Heart left ventricle (tissue), 13 donors: ENCODE data around the gene DNMT3A.

ENCODE experiments used
- POLR2A ChIP-seq, 2 donors: fragments of 450-650 bp; IDR thresholded peaks; one replicate each; pipeline ENCODE4 v1.6.1; 2017; ENCODE audit warnings: antibody characterized with exemption in 2 of 2, mild to moderate bottlenecking in 2 of 2, moderate library complexity in 2 of 2
- TF ChIP-seq, protein P1 (sequence below), 12 donors: fragments of 200-600 bp; sonication (generic) in 4 of 12; IDR thresholded peaks; one replicate each; pipeline versions ENCODE4 v1.5.0 to v1.8.0; 2018 to 2022; ENCODE audit warnings: antibody characterized with exemption in 12 of 12, mild to moderate bottlenecking in 5 of 12
- donor health status: ischemic (EF 13 %, LVEDD 7.1; RV severe dilation, severe dysfunction).
- donor health status: DM: no; HTN: yes; CAD: no.
- donor health status: DM: no; HTN: no; CAD: no.
- donor health status: ischemic (EF 25% LVEDD 6.9; RV normal size, moderate dysfunction).
- donor health status: ischemic (EF 25% LVEDD 5.7; RV mildly dilated, moderate dysfunction).
- donor health status: ischemic (EF 35%, LVEDD 5.7; RV mildly dilated, moderate dysfunction).
- donor health status: nonischemic (EF 11% LVEDD 7.7; RV severe dilation, severe dysfunction).
- donor health status: DM: yes; HTN: yes; CAD: no.
- donor health status: PGD.
- donor health status: ischemic (EF 29% LVEDD 5.4; RV normal size, mild dysfunction).
- donor health status: nonischemic (EF 23%, LVEDD 6.1; RV moderate dilation, normal function).

DNA sequence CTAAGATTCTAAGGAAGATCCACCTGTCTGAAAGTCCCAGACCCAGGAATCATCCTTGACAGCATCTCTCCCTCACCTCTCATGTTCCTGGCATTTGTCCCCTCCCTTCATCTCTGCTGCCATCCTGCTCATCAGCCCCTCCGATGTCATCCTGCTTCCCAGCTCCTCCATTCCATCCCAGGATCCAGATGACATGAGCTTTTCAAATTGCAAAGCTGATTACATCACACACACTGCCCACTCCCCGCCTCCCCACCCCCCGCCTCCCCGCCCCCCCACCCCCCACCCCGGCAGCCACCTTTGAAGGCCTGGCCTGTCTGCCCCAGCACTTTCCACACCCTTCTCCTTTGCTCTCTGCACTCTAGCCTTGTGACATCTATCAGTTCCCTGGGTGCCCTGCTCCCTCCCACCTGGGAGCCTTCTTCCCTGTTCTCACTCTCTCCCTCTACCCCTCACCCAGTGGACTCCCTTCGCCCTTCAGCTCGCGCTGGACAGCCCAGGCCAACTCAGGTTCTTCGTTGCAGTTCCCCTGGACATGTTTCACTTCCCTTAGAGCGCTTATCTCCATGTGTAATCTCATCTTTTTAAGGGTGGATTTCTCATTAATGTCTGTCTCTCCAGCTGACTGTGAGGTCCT is 61.6 kb downstream of the DNMT3A start:
- TF ChIP-seq, protein P1, sequence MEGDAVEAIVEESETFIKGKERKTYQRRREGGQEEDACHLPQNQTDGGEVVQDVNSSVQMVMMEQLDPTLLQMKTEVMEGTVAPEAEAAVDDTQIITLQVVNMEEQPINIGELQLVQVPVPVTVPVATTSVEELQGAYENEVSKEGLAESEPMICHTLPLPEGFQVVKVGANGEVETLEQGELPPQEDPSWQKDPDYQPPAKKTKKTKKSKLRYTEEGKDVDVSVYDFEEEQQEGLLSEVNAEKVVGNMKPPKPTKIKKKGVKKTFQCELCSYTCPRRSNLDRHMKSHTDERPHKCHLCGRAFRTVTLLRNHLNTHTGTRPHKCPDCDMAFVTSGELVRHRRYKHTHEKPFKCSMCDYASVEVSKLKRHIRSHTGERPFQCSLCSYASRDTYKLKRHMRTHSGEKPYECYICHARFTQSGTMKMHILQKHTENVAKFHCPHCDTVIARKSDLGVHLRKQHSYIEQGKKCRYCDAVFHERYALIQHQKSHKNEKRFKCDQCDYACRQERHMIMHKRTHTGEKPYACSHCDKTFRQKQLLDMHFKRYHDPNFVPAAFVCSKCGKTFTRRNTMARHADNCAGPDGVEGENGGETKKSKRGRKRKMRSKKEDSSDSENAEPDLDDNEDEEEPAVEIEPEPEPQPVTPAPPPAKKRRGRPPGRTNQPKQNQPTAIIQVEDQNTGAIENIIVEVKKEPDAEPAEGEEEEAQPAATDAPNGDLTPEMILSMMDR (IDR thresholded peaks at IDR 0.05): no peak
- TF ChIP-seq POLR2A (IDR thresholded peaks at IDR 0.05): no peak
